H1 (cell line): ENCODE data around the gene GNAQ. TPM values are rescaled to one million over a fixed set of nuclear protein-coding genes. Genes with fewer than 3 reads are reported as not detected.

Experiments
- CTCF ChIA-PET: fragments of 300-600 bp; sonication (Branson Sonifier 250); formaldehyde crosslinking; loops from one replicate; lab custom pipeline; 2021; ENCODE audit not compliant: partially characterized antibody; lab: Charles Lee
- POLR2A ChIA-PET: fragments of 300-600 bp; sonication (Branson Sonifier 250); formaldehyde crosslinking; loops from one replicate; lab custom pipeline; 2021; ENCODE audit warnings: inconsistent platforms; ENCODE audit not compliant: partially characterized antibody; lab: Charles Lee
- DNase-seq, 2 experiments: peaks; one replicate each; pipeline versions ENCODE4 v3.0.0 to v3.0.0-alpha.2; 2010 to 2022; ENCODE audit warnings: low spot score in 2 of 2, low read depth in 1 of 2, mixed read lengths in 1 of 2
- FAIRE-seq: peaks from 2 replicates; lab custom pipeline; 2011; peaks lifted over from hg19 to GRCh38; lab: Jason Lieb, UNC
- H2AFZ ChIP-seq: 2 replicates; pipeline ENCODE4 v1.8.1; 2012; ENCODE audit warnings: low read length, inconsistent platforms
- H2AK5ac ChIP-seq: 2 replicates; pipeline ENCODE4 v1.6.1; 2013; ENCODE audit warnings: low read depth, low read length
- H2BK120ac ChIP-seq: replicated peaks from 2 replicates; pipeline ENCODE3; 2013; ENCODE audit warnings: low read depth, low read length, inconsistent platforms
- H2BK12ac ChIP-seq: 2 replicates; pipeline ENCODE4 v1.6.1; 2013; ENCODE audit warnings: low read depth, low read length
- H2BK15ac ChIP-seq: 2 replicates; pipeline ENCODE4 v1.6.1; 2013; ENCODE audit warnings: low read length
- H2BK20ac ChIP-seq: 2 replicates; pipeline ENCODE4 v1.6.1; 2013; ENCODE audit warnings: low read length
- H2BK5ac ChIP-seq: 2 replicates; pipeline ENCODE4 v1.6.1; 2013; ENCODE audit warnings: low read depth, low read length
- H3K14ac ChIP-seq: 2 replicates; pipeline ENCODE4 v1.6.1; 2013; ENCODE audit warnings: inconsistent platforms; ENCODE audit not compliant: insufficient read length
- H3K18ac ChIP-seq: 2 replicates; pipeline ENCODE4 v1.6.1; 2013; ENCODE audit warnings: low read length; ENCODE audit errors: extremely low read depth
- H3K23ac ChIP-seq: 2 replicates; pipeline ENCODE4 v1.6.1; 2013; ENCODE audit warnings: inconsistent platforms; ENCODE audit not compliant: insufficient read length
- H3K23me2 ChIP-seq: 2 replicates; pipeline ENCODE4 v1.6.1; 2013; ENCODE audit warnings: low read depth, low read length
- H3K27ac ChIP-seq: 2 replicates; pipeline ENCODE4 v1.6.1; 2011; ENCODE audit warnings: low read depth, low read length, inconsistent platforms
- H3K27me3 ChIP-seq, 4 experiments: replicated peaks in 1 of 4; 1 replicate in 1 of 4; 2 replicates in 3 of 4; pipeline versions ENCODE4 v1.6.1 to v1.8.1; 2011 to 2013; ENCODE audit warnings: low read length in 3 of 4, mild to moderate bottlenecking in 3 of 4, inconsistent platforms in 2 of 4, mixed read lengths in 2 of 4, moderate library complexity in 1 of 4; ENCODE audit not compliant: control insufficient read depth in 3 of 4, insufficient read depth in 3 of 4; ENCODE audit errors: extremely low read depth in 1 of 4
- H3K36me3 ChIP-seq, 4 experiments: 2 replicates each; pipeline versions ENCODE4 v1.6.1 to v1.8.1; 2011 to 2013; ENCODE audit warnings: mild to moderate bottlenecking in 4 of 4, low read length in 3 of 4, moderate library complexity in 2 of 4, control low read depth in 1 of 4, inconsistent platforms in 1 of 4; ENCODE audit not compliant: insufficient read depth in 4 of 4, control insufficient read depth in 2 of 4
- H3K4ac ChIP-seq: replicated peaks from 2 replicates; pipeline ENCODE3; 2013; ENCODE audit warnings: low read length, low read depth, mixed read lengths, inconsistent platforms; ENCODE audit not compliant: insufficient read length
- H3K4me1 ChIP-seq, 4 experiments: replicated peaks in 1 of 4; 1 replicate in 1 of 4; 2 replicates in 3 of 4; pipeline versions ENCODE4 v1.6.1 to v1.8.1; 2011 to 2013; ENCODE audit warnings: low read length in 3 of 4, inconsistent platforms in 2 of 4, mixed read lengths in 1 of 4; ENCODE audit not compliant: insufficient read depth in 4 of 4, control insufficient read depth in 3 of 4
- H3K4me2 ChIP-seq, 2 experiments: 2 replicates each; pipeline versions ENCODE4 v1.6.1 to v1.8.1; 2011 to 2013; ENCODE audit warnings: low read depth in 2 of 2, low read length in 2 of 2, control low read depth in 1 of 2, inconsistent platforms in 1 of 2, mild to moderate bottlenecking in 1 of 2; ENCODE audit not compliant: insufficient read depth in 1 of 2
- H3K4me3 ChIP-seq, 4 experiments: fragments of 200-600, 300-600 bp in 1 of 4; sonication (generic), shearing (Covaris generic), sonication (Bioruptor Twin) in 1 of 4; 2 replicates each; pipeline versions ENCODE4 v1.5.1 to v1.8.1; 2011 to 2016; ENCODE audit warnings: low read length in 4 of 4, low read depth in 3 of 4, control low read depth in 2 of 4, inconsistent platforms in 2 of 4, mild to moderate bottlenecking in 2 of 4, mixed read lengths in 1 of 4, moderate library complexity in 1 of 4; ENCODE audit not compliant: insufficient read depth in 2 of 4; ENCODE audit errors: extremely low read depth in 1 of 4
- H3K56ac ChIP-seq: replicated peaks from 2 replicates; pipeline ENCODE3; 2013; ENCODE audit warnings: low read depth, mild to moderate bottlenecking, mixed read lengths, low read length, inconsistent platforms; ENCODE audit not compliant: insufficient read length
- H3K79me1 ChIP-seq: 2 replicates; pipeline ENCODE4 v1.6.1; 2013; ENCODE audit warnings: low read depth, low read length, control low read depth
- H3K79me2 ChIP-seq, 2 experiments: 2 replicates each; pipeline versions ENCODE4 v1.6.1 to v1.8.1; 2012 to 2013; ENCODE audit warnings: low read length in 2 of 2, mild to moderate bottlenecking in 2 of 2, inconsistent platforms in 1 of 2; ENCODE audit not compliant: insufficient read depth in 2 of 2, control insufficient read depth in 1 of 2
- H3K9ac ChIP-seq, 4 experiments: replicated peaks in 1 of 4; 1 replicate in 1 of 4; 2 replicates in 3 of 4; pipeline versions ENCODE4 v1.6.1 to v1.8.1; 2011 to 2013; ENCODE audit warnings: low read depth in 3 of 4, low read length in 3 of 4, control low read depth in 2 of 4, mild to moderate bottlenecking in 2 of 4, moderate library complexity in 2 of 4, inconsistent platforms in 1 of 4; ENCODE audit errors: extremely low read depth in 1 of 4
- H3K9me3 ChIP-seq, 2 experiments: 2 replicates each; pipeline versions ENCODE4 v1.6.1 to v1.8.1; 2012 to 2013; ENCODE audit warnings: mild to moderate bottlenecking in 2 of 2, moderate library complexity in 2 of 2, control low read depth in 1 of 2, inconsistent platforms in 1 of 2, low read depth in 1 of 2, low read length in 1 of 2, mixed read lengths in 1 of 2; ENCODE audit not compliant: insufficient read depth in 2 of 2
- H4K20me1 ChIP-seq, 2 experiments: replicated peaks in 1 of 2; 2 replicates each; pipeline versions ENCODE3 to v1.8.1; 2011 to 2013; ENCODE audit warnings: inconsistent platforms in 2 of 2, low read length in 2 of 2, mild to moderate bottlenecking in 1 of 2; ENCODE audit not compliant: insufficient read depth in 2 of 2, control insufficient read depth in 1 of 2
- H4K5ac ChIP-seq: 2 replicates; pipeline ENCODE4 v1.6.1; 2013; ENCODE audit warnings: low read length, low read depth, mixed read lengths, inconsistent platforms; ENCODE audit not compliant: insufficient read length
- H4K8ac ChIP-seq: 2 replicates; pipeline ENCODE4 v1.8.0; 2013; ENCODE audit warnings: mild to moderate bottlenecking, moderate library complexity, low read length, inconsistent platforms; ENCODE audit not compliant: insufficient read depth; ENCODE audit errors: extremely low read depth
- H4K91ac ChIP-seq: replicated peaks from 2 replicates; pipeline ENCODE3; 2013; ENCODE audit warnings: low read length, mixed read lengths, inconsistent platforms; ENCODE audit not compliant: insufficient read length
- HDAC2 ChIP-seq, 2 experiments: fragments of 300-600 bp in 1 of 2; sonication (generic) in 1 of 2; IDR thresholded peaks; 2 replicates each; pipeline ENCODE4 v1.6.1; 2011 to 2012; ENCODE audit warnings: low read depth in 2 of 2, low read length in 2 of 2, mild to moderate bottlenecking in 2 of 2, moderate library complexity in 2 of 2, borderline replicate concordance in 1 of 2, inconsistent platforms in 1 of 2
- RAD21 ChIP-seq, 2 experiments: IDR thresholded peaks in 1 of 2; conservative IDR thresholded peaks in 1 of 2; 2 replicates each; pipeline ENCODE4 v1.6.1; 2011; ENCODE audit warnings: low read depth in 2 of 2, low read length in 2 of 2, improper control_type of control experiment in 1 of 2, inconsistent platforms in 1 of 2, mild to moderate bottlenecking in 1 of 2, moderate library complexity in 1 of 2
- RFX5 ChIP-seq: IDR thresholded peaks from 2 replicates; pipeline ENCODE4 v1.6.1; 2011; ENCODE audit warnings: low read depth, low read length, improper control_type of control experiment, borderline replicate concordance
- WGBS, 2 experiments: shearing (Covaris generic) in 1 of 2; methylation state at CpG; one replicate each; pipeline versions ENCODE4 v1.1.6 to v1.1.7; 2013 to 2015; ENCODE audit warnings: low lambda C conversion rate in 2 of 2, mixed read lengths in 2 of 2, inconsistent platforms in 1 of 2, low coverage in 1 of 2, missing lambda C conversion rate in 1 of 2; ENCODE audit not compliant: insufficient replicate concordance in 2 of 2, insufficient coverage in 1 of 2, insufficient read length in 1 of 2; ENCODE audit errors: extremely low coverage in 1 of 2, missing lambda C conversion rate in 1 of 2; 5-methylcytosine and 5-hydroxymethylcytosine counted together
- polyA plus RNA-seq, 7 experiments: library from polyadenylated mRNA; depleted of rRNA in 3 of 7; stranded (reverse) in 5 of 7; unstranded in 2 of 7; fragments of >200 nt in 5 of 7; fragments of 200-250 nt in 2 of 7; gene quantifications; 1 replicate in 5 of 7; 2 replicates in 1 of 7; 4 replicates in 1 of 7; pipeline versions ENCODE4 v1.2.1 to v1.2.3, GENCODE V29; 2011 to 2013; ENCODE audit warnings: missing spikeins in 2 of 7, mixed read lengths in 2 of 7
- total RNA-seq: library from RNA; stranded (reverse); fragmentation: NEBNext Ultra II Directional; extraction: Animal tissue kit (Norgen Biotek cat#: 25700); gene quantifications from 2 replicates; pipeline ENCODE4 v1.2.1, GENCODE V29; 2021
- TF ChIP-seq, protein P1 (sequence below), 3 experiments: IDR thresholded peaks; 1 replicate in 2 of 3; 2 replicates in 1 of 3; pipeline versions ENCODE4 v1.5.1 to v1.6.1; 2011; ENCODE audit warnings: low read length in 3 of 3, mild to moderate bottlenecking in 3 of 3, inconsistent platforms in 2 of 3, low read depth in 1 of 3, moderate library complexity in 1 of 3; ENCODE audit not compliant: insufficient read depth in 1 of 3; ENCODE audit errors: control extremely low read depth in 1 of 3

GNAQ gene
- total and polyA plus RNA-seq, 2 of the 8 experiments (the other 6 are each of a cell fraction or from before 2014, with no cell fraction given), result 22.8 to 63.8 TPM

DNA sequence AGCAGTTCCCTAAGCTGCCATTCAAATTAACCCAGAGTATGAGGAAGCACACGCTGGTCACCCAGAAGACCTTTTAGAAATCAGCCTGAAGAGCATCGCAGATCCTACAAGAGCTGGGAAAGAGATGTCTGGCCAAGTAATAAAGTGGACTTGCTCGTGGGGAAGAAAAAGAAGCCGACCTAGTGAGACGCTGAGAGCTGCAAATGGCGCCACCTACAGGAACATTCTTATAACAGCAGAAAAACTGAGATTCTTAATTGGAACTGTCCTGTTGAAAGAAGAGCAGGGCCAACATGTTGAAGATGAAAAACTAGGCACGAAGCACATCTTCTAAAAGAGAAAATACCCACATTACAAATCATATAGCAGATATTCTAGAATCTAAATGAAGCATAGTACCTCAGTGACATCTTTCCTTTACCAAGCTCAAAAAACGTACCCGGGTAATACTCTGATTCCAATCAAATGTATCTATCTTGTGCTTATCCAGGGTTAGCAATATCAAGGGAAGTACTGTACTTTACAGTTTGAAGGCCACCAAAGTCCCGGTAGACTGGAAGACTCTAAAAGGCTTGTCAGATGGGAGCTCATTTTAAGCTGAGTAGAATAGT lies 3.9 kb upstream of the GNAQ start:
- Histone ChIP-seq H2BK12ac (no peak overlapping the region), H3K23me2 (peaks cover 2% of the 10 kb centered on the region; the same call in 1 of the 2 replicates), H4K5ac (no peak overlapping the region), H3K79me2 (peaks cover 0 to 2% of the 10 kb centered on the region in 2 experiments; a peak in 1 of 4 replicates), H2BK20ac (no peak overlapping the region), H4K91ac (no peak overlapping the region), H3K4me2 (no peak overlapping the region), H2AK5ac (no peak overlapping the region), H2AFZ (peak overlapping the region; percentile 56; the same call in 1 of the 2 replicates), H2BK120ac (no peak overlapping the region), H3K14ac (no peak overlapping the region), H3K23ac (no peak overlapping the region), H3K9me3 (no peaks in the 10 kb centered on the region), H3K4me1 (peaks cover 0 to 5% (median 0%) of the 10 kb centered on the region in 4 experiments; a peak in 3 of 7 replicates), H4K20me1 (no peaks in the 10 kb centered on the region), H3K4me3 (no peak overlapping the region), H3K56ac (no peak overlapping the region), H3K79me1 (peaks cover under 1% of the 10 kb centered on the region; the same call in 1 of the 2 replicates), H3K4ac (no peak overlapping the region), H3K36me3 (no peaks in the 10 kb centered on the region), H3K27ac (no peak overlapping the region), H3K9ac (no peak overlapping the region), H2BK15ac (no peak overlapping the region), H2BK5ac (no peak overlapping the region), H3K18ac (no peak overlapping the region), H4K8ac (no peak overlapping the region), H3K27me3 (no peaks in the 10 kb centered on the region)
- FAIRE-seq (peak; percentile 92), DNase-seq (no peak)
- ChIA-PET POLR2A (interaction anchor here (1.1 kb wide), 1 partner anchor 12 kb away, joined by 3 read pairs; no protein-coding TSS in a partner anchor), CTCF (interaction anchor here (0.7 to 4.7 kb wide), 62 partner anchors 10 to 602 kb away, joined by 3 to 76 read pairs (median 5); no protein-coding TSS in a partner anchor)
- 37% methylated on average over 10 of the region's 10 CpGs; no CpG with 5 or more reads in 1 of the 2 experiments for WGBS, 2 experiments
- TF ChIP-seq RAD21 (IDR thresholded peaks at IDR 0.05 in 1 of 2, conservative IDR thresholded peaks at IDR 0.05 in 1 of 2; ENCODE audit: low read depth in 2 of 2, low read length in 2 of 2), result peak; percentile 79 to 88
- TF ChIP-seq RFX5, result no peak
- 0 out of 4 replicates have a peak, but pooled peaks of 1 of the 2 experiments have one; percentile 17 for TF ChIP-seq HDAC2 (IDR thresholded peaks at IDR 0.05; ENCODE audit: borderline replicate concordance in 1 of 2, low read depth in 2 of 2, low read length in 2 of 2)
- TF ChIP-seq, protein P1, sequence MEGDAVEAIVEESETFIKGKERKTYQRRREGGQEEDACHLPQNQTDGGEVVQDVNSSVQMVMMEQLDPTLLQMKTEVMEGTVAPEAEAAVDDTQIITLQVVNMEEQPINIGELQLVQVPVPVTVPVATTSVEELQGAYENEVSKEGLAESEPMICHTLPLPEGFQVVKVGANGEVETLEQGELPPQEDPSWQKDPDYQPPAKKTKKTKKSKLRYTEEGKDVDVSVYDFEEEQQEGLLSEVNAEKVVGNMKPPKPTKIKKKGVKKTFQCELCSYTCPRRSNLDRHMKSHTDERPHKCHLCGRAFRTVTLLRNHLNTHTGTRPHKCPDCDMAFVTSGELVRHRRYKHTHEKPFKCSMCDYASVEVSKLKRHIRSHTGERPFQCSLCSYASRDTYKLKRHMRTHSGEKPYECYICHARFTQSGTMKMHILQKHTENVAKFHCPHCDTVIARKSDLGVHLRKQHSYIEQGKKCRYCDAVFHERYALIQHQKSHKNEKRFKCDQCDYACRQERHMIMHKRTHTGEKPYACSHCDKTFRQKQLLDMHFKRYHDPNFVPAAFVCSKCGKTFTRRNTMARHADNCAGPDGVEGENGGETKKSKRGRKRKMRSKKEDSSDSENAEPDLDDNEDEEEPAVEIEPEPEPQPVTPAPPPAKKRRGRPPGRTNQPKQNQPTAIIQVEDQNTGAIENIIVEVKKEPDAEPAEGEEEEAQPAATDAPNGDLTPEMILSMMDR (IDR thresholded peaks at IDR 0.05; ENCODE audit: control extremely low read depth in 1 of 3, insufficient read depth in 1 of 3, low read depth in 1 of 3, low read length in 3 of 3), result peak; percentile 16 to 76 (median 74)
